Measurements from ENCODE around the gene SH2D4B.
A peak's percentile ranks its signal among the peaks of the same experiment; 100 is the strongest.

SH2D4B gene

GRCh38 chr10:80647173-80647833 is 109.6 kb downstream of the SH2D4B start:
- no peak for DNase-seq

DNA sequence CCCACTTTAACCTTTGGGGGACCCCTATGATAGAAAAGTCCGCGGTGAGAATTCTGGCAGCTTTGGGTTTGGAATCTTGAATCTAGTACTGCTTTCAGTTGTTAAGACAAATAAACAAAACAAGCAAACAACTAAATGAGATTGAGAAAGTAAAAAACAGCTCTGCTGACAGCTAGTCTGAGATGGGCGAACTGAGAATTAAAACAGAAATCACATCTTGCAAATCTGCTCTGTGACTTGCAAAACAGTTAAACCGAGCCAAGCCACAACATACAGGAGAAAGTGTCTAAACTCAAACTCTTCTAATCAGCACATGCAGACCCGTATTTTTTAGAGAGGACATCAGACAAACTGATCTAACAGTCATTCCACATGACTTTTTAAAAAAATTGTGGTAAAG is 110.4 kb downstream of the SH2D4B start:
- DNase-seq = no peak

DNA sequence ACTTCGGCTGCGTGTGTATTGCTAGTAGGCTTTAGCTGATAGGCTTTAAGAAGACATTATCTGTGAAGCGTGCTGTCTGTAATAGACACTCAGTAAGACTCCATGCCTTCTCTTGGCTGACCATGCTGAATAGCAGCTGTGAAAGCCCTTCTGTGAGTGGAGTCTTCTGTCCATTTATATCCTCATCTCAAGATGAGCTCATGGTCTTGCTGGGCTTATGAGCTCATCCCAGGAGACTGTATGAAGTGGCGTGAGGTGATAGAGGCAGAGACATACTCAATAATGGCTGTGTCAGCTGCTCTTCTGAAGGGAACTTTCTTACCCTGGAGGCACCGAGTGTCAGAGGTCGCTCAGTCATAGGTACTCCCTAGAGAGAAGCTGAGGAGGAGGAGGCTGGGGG is 111.5 kb downstream of the SH2D4B start:
- no peak for DNase-seq

GRCh38 chr10:80655898-80656297 is 118.2 kb downstream of the SH2D4B start:
- DNase-seq = no peak

GRCh38 chr10:80658068-80658467 is 120.4 kb downstream of the SH2D4B start:
- DNase-seq = no peak

- DNase-seq = no peak
Measured at GRCh38 chr10:80659289-80659688, 121.6 kb downstream of the SH2D4B start.

GRCh38 chr10:80660266-80660665 is 122.6 kb downstream of the SH2D4B start:
- no peak for DNase-seq

DNA sequence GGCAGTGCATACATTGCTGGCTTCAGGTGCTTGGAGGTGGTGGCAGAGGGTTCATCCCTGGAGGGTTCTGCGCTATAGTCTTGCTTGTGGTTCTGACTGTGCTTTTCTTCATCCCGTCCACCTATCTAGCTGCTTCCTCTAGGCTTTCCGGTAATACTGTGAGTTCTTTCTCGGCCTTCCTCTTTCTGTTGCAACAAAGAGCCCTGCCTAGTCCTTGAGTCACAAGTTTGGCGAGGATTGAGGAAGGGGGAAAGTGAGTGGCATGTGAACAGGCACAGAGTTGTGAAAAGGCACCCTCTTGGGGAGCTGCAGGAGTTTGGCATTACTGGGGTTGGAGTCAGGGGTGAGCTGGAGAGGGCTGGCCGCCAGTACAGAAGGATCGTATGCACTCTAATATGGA is 123.0 kb downstream of the SH2D4B start:
- DNase-seq = peak in 1 of 2 donors; percentile 78

DNA sequence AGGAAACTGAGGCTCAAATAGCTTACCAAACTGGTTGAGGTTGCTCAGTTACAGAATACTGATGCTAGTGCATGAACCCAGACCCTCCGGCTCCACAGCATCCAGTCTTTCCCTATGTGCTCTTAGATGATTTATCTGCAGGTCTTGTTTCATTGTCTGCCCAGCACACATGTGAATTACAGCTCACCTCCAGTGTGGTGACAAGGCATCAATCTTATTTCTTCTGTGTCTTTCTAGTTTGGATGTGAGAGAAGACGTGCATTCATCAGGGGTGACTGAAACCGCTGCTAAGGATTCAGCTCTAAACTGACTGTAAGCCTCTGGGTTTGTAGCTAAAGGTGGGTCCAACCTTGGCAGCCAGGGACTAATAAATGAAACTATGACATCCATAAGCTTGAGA is 123.8 kb downstream of the SH2D4B start:
- DNase-seq = no peak

- peak; percentile 43 to 44 for DNase-seq
Measured at GRCh38 chr10:80662429-80663261, 124.9 kb downstream of the SH2D4B start.

DNA sequence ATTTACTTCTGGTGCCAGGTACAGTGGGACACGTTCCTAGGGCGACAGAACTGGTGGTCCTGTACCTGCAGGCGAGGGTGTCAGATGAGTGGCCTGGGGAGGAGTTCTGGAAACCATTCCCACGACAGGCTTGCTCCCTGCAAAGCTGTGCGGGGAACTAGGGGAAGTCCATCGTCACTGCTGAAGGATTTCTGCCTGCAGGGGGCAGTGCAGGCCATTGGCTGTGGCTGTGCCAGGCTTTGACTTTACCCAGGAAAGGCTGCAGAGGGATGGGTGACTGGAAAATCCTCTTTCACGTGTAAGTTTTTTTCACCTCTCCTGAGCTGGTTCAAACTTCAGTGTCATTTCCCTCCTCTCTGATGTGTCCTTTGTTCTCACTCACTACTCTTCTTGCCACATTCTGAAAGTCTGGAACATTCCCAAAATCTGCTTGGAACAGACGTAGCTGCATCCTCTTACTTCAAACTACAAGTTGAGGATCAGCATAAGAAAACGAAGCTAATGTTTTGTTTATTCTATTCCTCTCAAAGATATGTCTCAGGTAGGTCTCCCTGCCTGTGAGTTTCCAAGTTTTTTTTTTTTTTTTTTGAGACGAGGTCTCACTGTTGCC is 126.5 kb downstream of the SH2D4B start:
- DNase-seq = peak in 1 of 2 donors; percentile 23

- DNase-seq = no peak
Measured at GRCh38 chr10:80669485-80669884, 131.8 kb downstream of the SH2D4B start.

- DNase-seq = no peak
Measured at GRCh38 chr10:80670774-80671173, 133.1 kb downstream of the SH2D4B start.

GRCh38 chr10:80671847-80672246 is 134.1 kb downstream of the SH2D4B start:
- no peak for DNase-seq

DNA sequence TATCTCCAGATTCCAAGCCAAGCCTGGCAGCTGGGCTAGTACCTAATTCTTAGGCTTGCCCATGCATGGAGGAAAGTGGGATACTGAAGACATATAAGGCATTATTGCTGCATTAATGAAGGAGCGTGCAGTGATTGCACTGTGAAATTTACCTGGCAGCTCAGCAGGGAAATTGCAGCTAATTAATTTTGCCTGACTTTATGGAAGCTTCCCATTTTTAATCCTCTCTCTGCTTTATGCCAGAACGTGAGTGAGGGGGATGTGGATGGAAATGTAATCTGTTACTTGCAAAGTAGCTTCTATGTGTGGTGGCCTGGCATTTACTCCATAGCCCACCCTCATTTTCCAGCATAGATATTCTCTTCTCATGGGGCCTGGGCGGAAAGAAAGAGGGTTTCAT is 134.9 kb downstream of the SH2D4B start:
- no peak for DNase-seq

DNA sequence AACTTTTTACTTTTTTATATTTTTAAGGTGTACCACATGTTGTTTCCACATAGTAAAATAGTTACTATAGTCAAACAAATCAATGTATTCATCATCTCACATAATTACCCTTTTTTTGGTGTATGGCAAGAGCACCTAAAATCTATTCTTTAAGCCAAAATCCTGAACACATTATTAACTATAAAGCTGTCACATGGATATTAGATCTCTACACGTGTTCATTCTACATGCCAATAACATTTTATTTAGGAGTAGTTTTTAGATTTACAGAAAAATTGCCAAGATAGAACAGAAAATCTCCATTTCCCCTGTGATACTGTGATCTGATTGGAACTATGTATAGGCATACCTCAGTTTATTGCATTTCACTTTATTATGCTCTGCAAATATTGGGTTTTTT is 137.1 kb downstream of the SH2D4B start:
- DNase-seq = no peak

GRCh38 chr10:80681142-80681541 is 143.4 kb downstream of the SH2D4B start:
- no peak for DNase-seq

GRCh38 chr10:80684259-80684658 is 146.6 kb downstream of the SH2D4B start:
- DNase-seq = no peak

DNA sequence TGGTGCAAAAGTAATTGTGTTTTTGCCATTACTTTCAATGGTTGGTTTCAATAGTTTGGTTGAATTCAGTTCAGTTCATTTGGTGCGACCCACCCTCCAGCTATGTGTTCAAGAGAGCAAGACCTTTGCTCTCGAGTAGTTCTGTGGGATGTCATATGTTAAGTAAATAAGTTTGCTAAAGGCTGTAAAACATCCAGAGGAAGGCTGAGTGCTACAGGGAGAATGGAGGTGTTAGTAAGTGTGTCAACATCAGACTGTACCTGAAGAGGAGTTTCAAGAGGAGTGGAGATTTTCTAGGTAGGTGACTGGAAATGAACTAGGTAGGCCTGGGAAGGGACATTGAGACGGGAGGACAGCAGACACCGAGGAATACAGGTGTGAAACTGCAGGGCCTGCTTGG is 147.7 kb downstream of the SH2D4B start:
- no peak for DNase-seq

DNA sequence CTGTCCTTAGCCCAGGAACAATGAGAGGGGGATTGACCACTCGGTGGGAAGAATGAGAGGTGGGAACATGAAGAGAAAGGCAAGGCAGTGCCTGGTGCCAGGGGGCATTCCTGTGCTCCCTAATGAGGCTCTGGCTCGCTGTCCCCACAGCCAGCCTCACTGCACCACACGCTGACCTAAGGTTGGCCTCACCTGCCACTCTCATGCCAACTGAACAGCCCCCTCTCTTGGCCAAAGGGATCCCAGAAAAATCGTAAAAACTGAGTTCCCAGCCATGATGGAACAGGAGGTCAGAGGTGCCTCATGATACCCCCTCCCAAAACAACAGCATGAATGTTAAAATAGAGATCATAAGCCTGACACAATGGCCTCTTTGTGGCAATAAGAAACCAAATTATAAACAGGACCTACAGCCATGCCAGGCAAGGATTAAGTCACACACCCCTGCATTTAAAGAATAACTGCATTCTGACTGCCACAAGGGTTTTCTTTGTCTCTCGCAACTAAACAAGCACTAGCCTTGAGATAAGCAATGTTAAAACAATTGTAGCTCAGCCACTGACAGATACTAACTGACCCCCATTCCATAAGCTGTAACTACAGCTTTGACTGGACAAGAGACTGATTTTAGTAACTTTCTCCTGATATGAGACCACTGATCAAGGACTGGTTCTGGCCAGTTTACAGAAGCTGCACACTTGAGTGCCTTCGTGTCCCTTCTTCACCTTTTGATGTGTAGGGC is 149.2 kb downstream of the SH2D4B start:
- DNase-seq = no peak

DNA sequence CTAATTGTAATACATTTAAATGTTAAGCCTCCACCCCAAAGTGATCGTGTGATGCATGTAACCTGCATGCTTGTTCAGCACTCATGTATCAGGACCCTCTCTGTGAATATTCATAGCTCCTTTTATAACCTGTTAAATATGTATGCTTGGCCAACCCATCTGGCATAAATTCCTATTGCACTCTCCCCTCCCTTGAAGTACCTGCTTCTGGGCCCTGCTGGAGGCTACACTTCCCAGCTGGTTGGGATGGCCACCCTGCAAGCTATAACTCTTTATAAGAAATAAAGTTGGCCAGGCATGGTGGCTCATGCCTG is 149.7 kb downstream of the SH2D4B start:
- no peak for DNase-seq

DNA sequence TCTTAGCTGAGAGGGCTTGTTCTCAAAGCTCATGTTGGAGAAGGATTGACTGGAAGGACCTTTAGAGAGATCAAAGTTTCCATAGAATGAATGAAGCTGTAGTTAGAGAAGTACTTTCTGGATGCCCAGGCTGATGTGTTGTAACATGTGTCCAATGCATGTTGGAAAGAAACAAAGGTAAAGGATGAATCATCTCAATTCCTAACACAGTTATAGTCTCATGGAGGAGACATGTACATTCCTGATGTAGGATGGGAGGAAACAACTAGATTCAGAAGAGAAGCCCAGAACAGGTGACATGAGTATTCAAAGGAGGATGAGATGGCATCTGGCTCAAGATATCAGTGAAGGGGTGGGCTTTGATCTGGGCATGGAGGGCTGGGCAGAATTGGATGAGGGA is 152.7 kb downstream of the SH2D4B start:
- no peak for DNase-seq

GRCh38 chr10:80691441-80691840 is 153.7 kb downstream of the SH2D4B start:
- no peak for DNase-seq

DNA sequence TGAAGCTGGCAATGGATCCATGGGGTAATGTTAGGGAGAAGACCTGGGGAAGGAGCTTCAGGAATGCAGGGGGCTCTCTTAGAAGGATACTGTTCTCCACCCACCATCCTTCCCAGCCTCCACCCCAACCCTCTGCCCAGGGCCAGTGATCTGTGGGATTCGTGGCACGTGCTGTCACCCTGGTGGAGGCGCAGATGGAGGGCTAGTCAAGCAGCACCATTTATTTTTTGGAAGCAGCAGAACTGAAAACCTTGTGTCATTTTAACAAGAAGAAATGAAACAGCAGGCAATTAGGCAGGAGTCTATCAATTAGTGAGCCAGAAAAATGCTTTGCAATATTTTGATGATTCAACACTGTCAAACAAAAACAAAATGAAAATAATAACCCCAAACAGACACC is 155.9 kb downstream of the SH2D4B start:
- no peak for DNase-seq
